Measurements from ENCODE around the gene SLC10A1.

SLC10A1 gene

DNA sequence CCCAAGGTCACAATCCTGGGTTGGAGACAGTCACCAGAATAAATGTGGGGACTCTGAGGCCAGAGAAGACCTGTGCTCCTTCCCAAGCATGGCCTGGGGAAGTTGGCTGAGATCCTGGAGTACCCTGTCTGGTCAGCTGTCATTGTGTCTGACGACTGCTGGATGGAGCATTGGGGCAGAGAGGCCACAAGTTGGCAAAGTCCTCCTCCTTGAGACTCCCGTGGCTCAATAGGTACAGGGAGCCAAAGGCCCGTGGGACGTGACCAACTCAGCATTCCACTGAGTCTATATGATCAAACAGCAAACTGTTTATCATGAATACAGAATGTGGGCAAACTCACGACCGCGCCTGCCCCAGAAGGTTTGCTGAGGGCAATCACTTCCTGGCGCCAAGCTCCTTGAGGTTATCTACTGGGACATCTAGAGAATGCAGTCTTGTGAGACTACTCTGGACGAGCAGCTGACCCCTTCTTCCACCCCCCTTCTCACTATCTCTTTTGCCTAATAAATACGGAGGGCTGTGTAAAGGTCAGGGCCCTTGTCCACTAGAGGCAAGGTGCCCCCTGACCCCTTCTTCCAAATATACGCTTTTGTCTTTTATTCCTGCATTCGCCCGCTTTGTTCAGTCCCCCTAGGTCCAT is 14.3 kb upstream of the SLC10A1 start:
- DNase-seq (ENCODE audit: low read depth in 2 of 3, low spot score in 2 of 3): no peak

GRCh38 chr14:69808919-69809808 is 12.1 kb upstream of the SLC10A1 start:
- no peak for DNase-seq (ENCODE audit: low read depth in 2 of 3, low spot score in 2 of 3)

GRCh38 chr14:69807192-69807591 is 10.2 kb upstream of the SLC10A1 start:
- no peak for DNase-seq (ENCODE audit: low read depth in 2 of 3, low spot score in 2 of 3)

- no peak for DNase-seq (ENCODE audit: low read depth in 2 of 3, low spot score in 2 of 3)
Observed at GRCh38 chr14:69804902-69805301, 7.9 kb upstream of the SLC10A1 start.

GRCh38 chr14:69803753-69804152 is 6.7 kb upstream of the SLC10A1 start:
- no peak for DNase-seq (ENCODE audit: low read depth in 2 of 3, low spot score in 2 of 3)

- DNase-seq (ENCODE audit: low read depth in 2 of 3, low spot score in 2 of 3): no peak
Observed at GRCh38 chr14:69798339-69798735, 1.3 kb upstream of the SLC10A1 start.

- DNase-seq (ENCODE audit: low read depth in 2 of 3, low spot score in 2 of 3): no peak
Observed at GRCh38 chr14:69797573-69798338, 715 bp upstream of the SLC10A1 start.

GRCh38 chr14:69795691-69796090 is 1.4 kb downstream of the SLC10A1 start:
- no peak for DNase-seq (ENCODE audit: low read depth in 2 of 3, low spot score in 2 of 3)

GRCh38 chr14:69794791-69795190 is 2.2 kb downstream of the SLC10A1 start:
- no peak for DNase-seq (ENCODE audit: low read depth in 2 of 3, low spot score in 2 of 3)

DNA sequence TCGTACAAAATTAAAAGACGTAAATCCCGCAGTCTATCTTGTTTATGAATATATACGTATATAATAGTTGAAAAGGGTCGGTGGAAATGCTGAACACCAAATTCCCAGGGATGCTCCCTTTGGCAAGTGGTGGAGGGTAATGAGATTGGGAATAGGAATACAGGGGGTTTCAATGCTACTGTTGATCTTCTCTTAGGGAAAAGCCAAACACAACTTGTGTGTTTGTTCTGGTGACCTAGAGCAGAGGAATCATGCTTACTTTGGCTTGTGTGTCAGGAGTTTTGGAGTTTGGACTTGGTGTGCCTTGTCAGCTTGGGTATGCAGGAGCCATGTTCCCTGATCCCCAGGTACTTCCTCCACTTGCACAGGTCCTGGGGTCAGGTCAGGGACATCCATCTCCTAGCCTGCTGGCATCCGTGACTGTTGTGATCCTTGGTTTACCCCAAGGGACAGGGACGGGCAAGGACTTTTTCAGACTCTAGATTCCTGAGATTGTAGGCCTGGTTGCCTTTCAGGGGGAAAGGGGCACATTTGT is 4.1 kb downstream of the SLC10A1 start:
- no peak for DNase-seq (ENCODE audit: low read depth in 2 of 3, low spot score in 2 of 3)

GRCh38 chr14:69789118-69789640 is 7.9 kb downstream of the SLC10A1 start:
- no peak for DNase-seq (ENCODE audit: low read depth in 2 of 3, low spot score in 2 of 3)

DNA sequence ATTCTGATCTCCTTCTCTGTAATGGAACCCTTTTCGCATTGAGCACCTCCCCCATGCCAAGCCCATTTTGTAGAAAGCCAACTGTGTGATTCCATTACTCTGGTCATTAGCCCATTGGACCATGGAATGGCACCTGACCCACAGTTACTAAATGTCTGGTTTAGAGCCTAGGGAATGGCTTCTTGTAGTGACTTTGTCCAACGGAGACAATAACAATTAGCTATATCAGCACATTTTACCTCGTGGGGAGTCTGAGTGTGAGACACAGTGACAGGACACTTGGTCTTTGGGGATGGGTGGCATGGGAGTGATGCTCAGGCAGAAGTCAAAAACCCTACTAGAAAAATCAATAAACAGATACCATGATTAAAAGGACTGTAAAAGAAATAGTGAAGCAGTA is 10.4 kb downstream of the SLC10A1 start:
- no peak for DNase-seq (ENCODE audit: low read depth in 2 of 3, low spot score in 2 of 3)

DNA sequence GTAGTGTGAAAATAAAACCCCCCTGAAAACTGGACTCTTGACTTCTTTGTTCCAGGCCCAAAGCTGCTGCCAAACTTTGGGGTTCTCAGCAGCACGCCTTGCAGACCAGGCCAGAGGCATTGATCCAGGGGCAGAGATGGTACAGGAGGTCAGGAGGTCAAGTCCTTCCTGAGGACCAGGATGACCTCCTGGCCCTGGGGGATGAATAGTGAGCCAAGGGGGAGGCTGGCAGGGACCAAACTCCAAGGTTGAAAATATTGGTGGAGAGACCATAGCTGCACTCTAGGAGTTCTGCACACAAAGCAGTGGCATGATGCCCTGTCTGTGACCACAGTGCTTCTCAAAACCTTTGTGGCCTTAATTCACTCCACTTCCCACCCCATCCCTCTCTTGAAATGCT is 12.1 kb downstream of the SLC10A1 start:
- no peak for DNase-seq (ENCODE audit: low read depth in 2 of 3, low spot score in 2 of 3)

DNA sequence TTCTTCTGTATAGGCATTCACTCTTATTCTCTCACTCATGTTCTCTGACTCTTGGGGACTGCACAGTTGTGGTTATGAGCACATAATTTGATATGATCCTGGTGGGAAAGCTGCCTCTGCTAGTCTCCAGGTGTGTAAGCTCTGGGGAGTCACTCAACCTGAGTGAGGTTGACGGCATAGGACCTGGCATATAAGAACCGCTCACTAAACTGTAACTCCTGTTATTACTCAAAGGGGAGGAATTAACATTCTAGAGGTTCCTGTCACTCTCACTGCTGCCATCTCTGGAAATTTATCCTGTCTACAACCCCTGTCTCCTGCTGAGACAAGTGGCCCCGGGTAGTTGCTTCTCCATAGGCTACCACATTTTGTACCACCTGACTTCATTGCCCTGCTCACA is 16.1 kb downstream of the SLC10A1 start:
- no peak for DNase-seq (ENCODE audit: low read depth in 2 of 3, low spot score in 2 of 3)

DNA sequence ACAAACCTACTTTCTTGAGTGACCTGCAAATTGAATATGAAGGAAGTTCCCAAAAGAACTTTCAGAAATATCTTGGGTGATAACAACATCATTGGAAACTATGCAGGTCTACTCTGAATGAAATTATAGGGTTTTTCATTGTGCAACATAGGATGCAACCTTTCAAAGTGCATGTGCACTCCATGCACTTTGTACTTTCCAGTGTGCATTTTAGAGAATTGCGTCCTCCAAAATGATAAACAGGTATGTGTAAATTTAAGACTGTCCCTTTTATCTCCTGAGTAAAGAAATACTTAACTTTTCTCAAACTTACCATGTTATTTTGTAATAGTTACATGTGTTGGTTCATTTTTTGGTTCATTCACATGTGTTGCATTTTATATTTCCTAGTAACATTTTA is 16.9 kb downstream of the SLC10A1 start:
- DNase-seq (ENCODE audit: low read depth in 2 of 3, low spot score in 2 of 3): no peak

DNA sequence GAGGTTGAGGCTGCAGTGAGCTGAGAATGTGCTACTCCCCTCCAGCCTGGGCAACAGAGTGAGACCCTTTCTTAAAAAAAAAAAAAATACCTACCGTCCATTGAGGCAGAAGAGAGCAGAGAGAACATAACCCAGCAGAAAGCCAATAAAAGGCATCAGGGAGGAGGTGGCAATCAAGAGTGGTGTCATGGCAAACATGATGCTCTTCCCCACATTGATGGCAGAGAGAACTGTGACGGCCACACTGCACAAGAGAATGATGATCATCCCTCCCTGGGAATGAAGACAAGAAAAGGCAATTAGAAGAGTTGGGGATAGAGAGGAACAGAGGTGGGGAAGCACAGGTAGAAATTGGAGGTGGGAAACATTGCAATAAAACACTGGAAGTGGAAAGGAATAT is 18.0 kb downstream of the SLC10A1 start:
- no peak for DNase-seq (ENCODE audit: low read depth in 2 of 3, low spot score in 2 of 3)

- DNase-seq (ENCODE audit: low read depth in 2 of 3, low spot score in 2 of 3): no peak
Observed at GRCh38 chr14:69776875-69777453, 20.1 kb downstream of the SLC10A1 start.

DNA sequence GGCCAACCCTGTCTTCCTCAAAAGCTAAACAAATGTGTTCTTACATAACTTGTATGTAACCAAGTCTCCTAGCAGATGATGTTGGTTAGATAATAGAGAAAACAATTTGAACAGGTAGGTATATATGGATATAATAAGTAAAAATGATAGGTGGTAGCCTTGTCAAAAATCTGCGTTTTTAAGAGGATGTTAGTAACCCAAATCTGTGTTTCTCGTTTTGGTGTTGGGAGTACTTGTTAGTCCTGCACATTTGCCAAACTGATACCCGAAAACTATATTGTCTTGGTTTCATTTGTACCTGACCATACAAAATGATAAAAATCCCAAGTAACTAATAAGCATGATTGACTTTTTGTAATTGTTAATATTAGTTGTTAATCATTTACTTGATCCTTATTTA is 22.0 kb downstream of the SLC10A1 start:
- DNase-seq (ENCODE audit: low read depth in 2 of 3, low spot score in 2 of 3): no peak

GRCh38 chr14:69773571-69774276 is 23.3 kb downstream of the SLC10A1 start:
- no peak for DNase-seq (ENCODE audit: low read depth in 2 of 3, low spot score in 2 of 3)

All from activated CD8-positive, alpha-beta memory T cell treated with anti-CD3 and anti-CD28 coated beads for 48 hours (primary cell).